ENCODE results near the gene FAM217B. TPM values are rescaled to one million over a fixed set of nuclear protein-coding genes. Genes with fewer than 3 reads are reported as not detected.

The FAM217B gene
- polyA plus RNA-seq, 3 donors: 5.3 to 18.3 (median 18.1) TPM

DNA sequence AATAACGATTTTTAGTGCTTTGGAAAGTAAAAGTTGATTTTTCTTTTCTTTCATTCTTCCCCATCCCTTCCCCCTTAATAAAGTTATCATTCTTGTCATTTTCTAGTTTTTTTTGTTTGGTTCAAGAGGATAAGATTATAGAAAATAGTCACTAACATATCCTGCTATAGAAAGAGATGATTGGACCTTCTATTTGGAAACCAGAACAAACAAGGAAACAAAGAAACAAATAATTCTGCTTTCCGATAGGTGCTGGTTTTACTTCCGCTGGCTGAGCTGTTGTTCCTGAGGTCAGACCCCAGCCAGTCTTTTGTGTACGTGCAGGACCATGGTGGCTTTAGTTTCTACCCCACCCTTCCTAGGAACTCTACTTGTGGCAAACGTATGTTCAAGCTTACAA lies 17.9 kb downstream of the FAM217B start, which contains the start of gene CDH26:
TSS of gene CDH26 (plus strand) at position 301 of the 400 bp plus-strand sequence. CDS start 304 bp downstream, outside the sequence.
- Histone ChIP-seq H3K9me3 (replicated peaks in 1 of 2; ENCODE audit: control insufficient read depth in 1 of 2, insufficient read depth in 1 of 2, low read length in 2 of 2) (no peaks in the 10 kb centered on the region), H3K79me2 (ENCODE audit: insufficient read depth, low read length) (no peaks in the 10 kb centered on the region), H3K27ac (ENCODE audit: low read depth in 1 of 2, low read length in 2 of 2) (no peak within 1 kb of the TSS), H3K9ac (ENCODE audit: insufficient read depth, low read length, poor library complexity, severe bottlenecking) (no peak within 1 kb of the TSS), H3K4me3 (replicated peaks in 1 of 3; ENCODE audit: low read depth in 2 of 3, low read length in 3 of 3) (no peak within 1 kb of the TSS), H3K27me3 (ENCODE audit: control insufficient read depth in 2 of 2, insufficient read depth in 2 of 2, low read length in 2 of 2) (no peaks in the 10 kb centered on the region), H4K20me1 (ENCODE audit: insufficient read depth, low read length) (no peaks in the 10 kb centered on the region), H3K4me1 (ENCODE audit: control insufficient read depth in 1 of 2, insufficient read depth in 2 of 2, low read length in 2 of 2) (peaks cover 10 to 11% of the 10 kb centered on the region in 2 donors), H2AFZ (ENCODE audit: insufficient read depth, low read depth, low read length, poor library complexity, severe bottlenecking) (no peak within 1 kb of the TSS), H3K36me3 (replicated peaks in 1 of 2; ENCODE audit: control insufficient read depth in 1 of 2, insufficient read depth in 2 of 2, low read length in 2 of 2) (peaks cover 1 to 2% of the 10 kb centered on the region in 2 donors), H3K4me2 (replicated peaks; ENCODE audit: extremely low read depth, low read length, poor library complexity, severe bottlenecking) (no peak within 1 kb of the TSS)
- no peak within 1 kb of the TSS for H3K4me3 Mint-ChIP-seq
- peaks cover 0 to 5% (median 3%) of the 10 kb centered on the region in 3 donors for H3K27me3 Mint-ChIP-seq (ENCODE audit: low read depth in 3 of 3)
- peaks cover 23% of the 10 kb centered on the region for H3K4me1 Mint-ChIP-seq
- no peak for DNase-seq
- no peak within 1 kb of the TSS for H3K27ac Mint-ChIP-seq
- 96% methylated on average over 3 of the region's 5 CpGs for WGBS (ENCODE audit: insufficient coverage)
- H3K9me3 Mint-ChIP-seq: no peaks in the 10 kb centered on the region
- intact Hi-C loops (cut with micrococcal nuclease): no loop called here
- peaks cover 5 to 17% of the 10 kb centered on the region in 2 donors for H3K36me3 Mint-ChIP-seq
- TF ChIP-seq CTCF (IDR thresholded peaks at IDR 0.05): no peak

DNA sequence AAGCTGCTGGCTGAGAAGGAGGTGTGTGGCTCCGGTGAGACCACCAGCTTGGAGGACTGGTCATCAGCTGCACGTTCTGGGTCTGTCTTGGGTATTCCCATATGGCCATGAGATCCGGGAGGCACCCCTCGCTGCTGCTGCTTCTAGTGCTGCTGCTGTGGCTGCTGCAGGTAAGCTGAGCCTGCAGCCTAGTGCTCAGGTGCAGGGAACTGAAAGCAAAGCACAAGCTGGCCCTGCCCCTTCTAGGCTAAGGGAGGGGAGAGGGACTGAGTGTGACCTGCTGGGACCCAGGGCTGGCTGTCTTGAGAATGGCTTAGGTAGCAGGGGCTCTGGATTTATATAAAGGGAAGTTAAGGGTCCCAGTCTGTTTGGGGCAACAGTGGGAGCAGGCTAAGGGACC lies 18.4 kb downstream of the FAM217B start:
- no peaks in the 10 kb centered on the region for H3K79me2 ChIP-seq (ENCODE audit: insufficient read depth, low read length)
- no peak overlapping the region for H3K4me2 ChIP-seq (replicated peaks; ENCODE audit: extremely low read depth, low read length, poor library complexity, severe bottlenecking)
- Mint-ChIP-seq H3K27ac (no peak overlapping the region), H3K9me3 (no peaks in the 10 kb centered on the region), H3K36me3 (peaks cover 4 to 12% of the 10 kb centered on the region in 2 donors), H3K4me3 (no peak overlapping the region), H3K27me3 (ENCODE audit: low read depth in 3 of 3) (peaks cover 0 to 5% (median 0%) of the 10 kb centered on the region in 3 donors), H3K4me1 (peaks cover 23% of the 10 kb centered on the region)
- H3K4me1 ChIP-seq (ENCODE audit: control insufficient read depth in 1 of 2, insufficient read depth in 2 of 2, low read length in 2 of 2): peaks cover 10 to 11% of the 10 kb centered on the region in 2 donors
- DNase-seq: no peak
- intact Hi-C loops (cut with micrococcal nuclease): no loop called here
- H3K36me3 ChIP-seq (replicated peaks in 1 of 2; ENCODE audit: control insufficient read depth in 1 of 2, insufficient read depth in 2 of 2, low read length in 2 of 2): no peaks in the 10 kb centered on the region
- H4K20me1 ChIP-seq (ENCODE audit: insufficient read depth, low read length): no peaks in the 10 kb centered on the region
- H3K27me3 ChIP-seq (ENCODE audit: control insufficient read depth in 2 of 2, insufficient read depth in 2 of 2, low read length in 2 of 2): no peaks in the 10 kb centered on the region
- H3K4me3 ChIP-seq (replicated peaks in 1 of 3; ENCODE audit: low read depth in 2 of 3, low read length in 3 of 3): no peak overlapping the region
- TF ChIP-seq CTCF (IDR thresholded peaks at IDR 0.05): no peak
- H3K9me3 ChIP-seq (replicated peaks in 1 of 2; ENCODE audit: control insufficient read depth in 1 of 2, insufficient read depth in 1 of 2, low read length in 2 of 2): no peaks in the 10 kb centered on the region
- H3K27ac ChIP-seq (ENCODE audit: low read depth in 1 of 2, low read length in 2 of 2): no peak overlapping the region
- H2AFZ ChIP-seq (ENCODE audit: insufficient read depth, low read depth, low read length, poor library complexity, severe bottlenecking): no peak overlapping the region
- 100% methylated on average over 4 of the region's 4 CpGs for WGBS (ENCODE audit: insufficient coverage)
- no peak overlapping the region for H3K9ac ChIP-seq (ENCODE audit: insufficient read depth, low read length, poor library complexity, severe bottlenecking)
